ENCODE measurements around the gene GYS2.
"Not testable (repeated sequence)": the region's sequence is repeated elsewhere in the genome, so short reads cannot be mapped to it uniquely, and the experiment has no call there.

Gene GYS2

GRCh38 chr12:21599143-21599999 is 5.3 kb downstream of the GYS2 start:
- DNase-seq, result no peak

GRCh38 chr12:21598651-21599050 is 6.0 kb downstream of the GYS2 start:
- no peak for DNase-seq

GRCh38 chr12:21595356-21595755 is 9.3 kb downstream of the GYS2 start:
- not testable (repeated sequence) for DNase-seq

- no peak for DNase-seq
Observed at GRCh38 chr12:21585485-21585884, 19.2 kb downstream of the GYS2 start.

GRCh38 chr12:21584403-21585182 is 20.1 kb downstream of the GYS2 start:
- DNase-seq, result not testable (repeated sequence)

- no peak for DNase-seq
Observed at GRCh38 chr12:21583587-21583986, 21.1 kb downstream of the GYS2 start.

- no peak for DNase-seq
Observed at GRCh38 chr12:21580748-21581516, 23.7 kb downstream of the GYS2 start.

- no peak for DNase-seq
Observed at GRCh38 chr12:21577516-21577915, 27.1 kb downstream of the GYS2 start.

GRCh38 chr12:21576431-21576830 is 28.2 kb downstream of the GYS2 start:
- DNase-seq, result no peak

GRCh38 chr12:21573733-21574358 is 30.8 kb downstream of the GYS2 start:
- no peak for DNase-seq

GRCh38 chr12:21571046-21571445 is 33.6 kb downstream of the GYS2 start:
- DNase-seq, result no peak

- no peak for DNase-seq
Observed at GRCh38 chr12:21568115-21568514, 36.5 kb downstream of the GYS2 start.

GRCh38 chr12:21566907-21567394 is 37.7 kb downstream of the GYS2 start:
- DNase-seq, result no peak

GRCh38 chr12:21566223-21566906 is 38.3 kb downstream of the GYS2 start:
- no peak for DNase-seq

- DNase-seq, result no peak
Observed at GRCh38 chr12:21562859-21563258, 41.8 kb downstream of the GYS2 start.

- no peak for DNase-seq
Observed at GRCh38 chr12:21561158-21561557, 43.5 kb downstream of the GYS2 start.

GRCh38 chr12:21559855-21560569 is 44.6 kb downstream of the GYS2 start:
- DNase-seq, result no peak

GRCh38 chr12:21558100-21558679 is 46.5 kb downstream of the GYS2 start:
- DNase-seq, result no peak

GRCh38 chr12:21553329-21553675 is 51.3 kb downstream of the GYS2 start:
- no peak for DNase-seq

- no peak for DNase-seq
Observed at GRCh38 chr12:21552635-21553328, 51.9 kb downstream of the GYS2 start.

Data from NCI-H1048 (cell line).